22Rv1 (cell line): ENCODE measurements around the gene ZNF652.

Source experiments
- H3K27ac ChIP-seq: fragments of 450-650 bp; 2 replicates; pipeline ENCODE4 v1.5.1; 2017
- ZFX ChIP-seq: fragments of 450-650 bp; IDR thresholded peaks from 2 replicates; pipeline ENCODE4 v1.6.1; 2017; ENCODE audit warnings: antibody characterized with exemption, borderline replicate concordance
- TF ChIP-seq, protein P1 (sequence below): fragments of 450-650 bp; IDR thresholded peaks from 2 replicates; pipeline ENCODE4 v1.5.1; 2017; ENCODE audit warnings: mild to moderate bottlenecking

The ZNF652 gene

DNA sequence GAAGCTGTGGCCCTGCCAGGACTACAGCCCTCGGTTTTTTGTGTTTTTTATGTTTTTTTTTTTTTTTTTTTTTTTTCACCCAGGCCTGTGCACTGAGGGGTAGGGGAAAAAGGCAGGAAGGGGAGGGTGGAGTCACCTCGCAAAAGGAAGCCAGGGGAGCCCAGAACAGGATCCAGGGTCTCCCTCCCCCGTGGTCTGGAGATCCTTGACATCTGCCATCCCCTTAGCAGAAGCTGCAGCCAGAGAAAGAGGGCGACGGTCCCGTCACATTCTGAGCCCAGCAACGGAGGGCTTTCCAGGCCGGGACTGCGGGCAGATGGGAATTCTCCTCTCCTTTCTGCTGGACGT is 102.4 kb downstream of the ZNF652 start:
- TF ChIP-seq, protein P1, sequence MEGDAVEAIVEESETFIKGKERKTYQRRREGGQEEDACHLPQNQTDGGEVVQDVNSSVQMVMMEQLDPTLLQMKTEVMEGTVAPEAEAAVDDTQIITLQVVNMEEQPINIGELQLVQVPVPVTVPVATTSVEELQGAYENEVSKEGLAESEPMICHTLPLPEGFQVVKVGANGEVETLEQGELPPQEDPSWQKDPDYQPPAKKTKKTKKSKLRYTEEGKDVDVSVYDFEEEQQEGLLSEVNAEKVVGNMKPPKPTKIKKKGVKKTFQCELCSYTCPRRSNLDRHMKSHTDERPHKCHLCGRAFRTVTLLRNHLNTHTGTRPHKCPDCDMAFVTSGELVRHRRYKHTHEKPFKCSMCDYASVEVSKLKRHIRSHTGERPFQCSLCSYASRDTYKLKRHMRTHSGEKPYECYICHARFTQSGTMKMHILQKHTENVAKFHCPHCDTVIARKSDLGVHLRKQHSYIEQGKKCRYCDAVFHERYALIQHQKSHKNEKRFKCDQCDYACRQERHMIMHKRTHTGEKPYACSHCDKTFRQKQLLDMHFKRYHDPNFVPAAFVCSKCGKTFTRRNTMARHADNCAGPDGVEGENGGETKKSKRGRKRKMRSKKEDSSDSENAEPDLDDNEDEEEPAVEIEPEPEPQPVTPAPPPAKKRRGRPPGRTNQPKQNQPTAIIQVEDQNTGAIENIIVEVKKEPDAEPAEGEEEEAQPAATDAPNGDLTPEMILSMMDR, result no peak
- TF ChIP-seq ZFX, result no peak
- H3K27ac ChIP-seq, result no peak overlapping the region

DNA sequence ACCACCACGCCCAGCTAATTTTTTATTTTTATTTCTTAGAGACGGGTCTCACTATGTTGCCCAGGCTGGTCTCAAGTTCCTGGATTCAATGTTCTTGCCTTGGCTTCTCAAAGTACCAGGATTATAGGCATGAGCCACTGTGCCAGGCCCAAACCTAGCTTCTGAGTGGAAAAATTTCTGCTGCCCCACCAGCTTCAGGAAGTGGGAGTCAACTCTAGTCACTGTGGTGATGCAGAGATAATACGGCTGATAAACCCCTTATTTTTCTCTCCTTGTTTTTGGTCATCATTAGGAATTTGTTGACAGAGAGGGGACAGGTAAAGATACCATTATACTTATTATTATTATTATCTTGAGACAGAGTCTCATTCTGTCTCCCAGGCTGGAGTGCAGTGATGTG is 103.7 kb downstream of the ZNF652 start:
- TF ChIP-seq, protein P1, result no peak
- no peak for TF ChIP-seq ZFX
- no peak overlapping the region for H3K27ac ChIP-seq

DNA sequence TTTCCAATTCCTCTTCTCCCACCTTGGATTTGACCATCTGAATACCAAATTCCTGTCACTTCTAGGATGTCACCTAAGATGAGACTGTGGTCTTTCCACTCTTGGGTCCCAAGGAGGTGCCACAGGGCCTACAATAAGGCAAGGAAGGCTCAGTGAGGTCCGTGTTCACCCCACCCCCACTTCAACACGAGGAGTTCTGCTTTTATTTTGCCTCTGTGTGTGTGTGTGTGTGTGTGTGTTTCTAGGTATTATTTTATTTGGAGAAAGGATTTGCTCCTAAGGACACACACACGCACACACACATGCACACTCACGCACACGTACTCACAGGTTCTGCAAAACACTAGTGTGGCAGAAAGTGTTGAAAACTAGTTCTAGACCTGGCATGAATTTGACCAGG is 106.9 kb downstream of the ZNF652 start:
- no peak overlapping the region for H3K27ac ChIP-seq
- TF ChIP-seq, protein P1, result no peak
- TF ChIP-seq ZFX, result no peak

DNA sequence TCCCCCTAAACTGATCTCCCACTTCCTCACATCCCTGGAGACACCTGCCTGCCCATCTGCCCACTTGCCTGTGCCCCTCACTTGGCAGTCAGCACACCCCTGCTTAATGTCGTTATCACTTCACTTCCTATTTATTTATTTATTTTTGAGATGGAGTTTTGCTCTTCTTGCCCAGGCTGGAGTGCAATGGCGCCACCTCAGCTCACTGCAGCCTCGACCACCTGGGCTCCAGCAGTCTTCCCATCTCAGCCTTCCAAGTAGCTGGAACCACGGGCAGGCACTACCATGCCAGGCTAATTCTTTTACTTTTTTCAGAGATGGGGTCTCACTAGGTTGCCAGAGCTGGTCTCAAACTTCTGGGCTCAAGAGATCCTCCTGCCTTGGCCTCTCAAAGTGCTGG is 108.0 kb downstream of the ZNF652 start:
- TF ChIP-seq, protein P1, result peak; percentile 40
- TF ChIP-seq ZFX, result no peak
- H3K27ac ChIP-seq, result no peak overlapping the region

DNA sequence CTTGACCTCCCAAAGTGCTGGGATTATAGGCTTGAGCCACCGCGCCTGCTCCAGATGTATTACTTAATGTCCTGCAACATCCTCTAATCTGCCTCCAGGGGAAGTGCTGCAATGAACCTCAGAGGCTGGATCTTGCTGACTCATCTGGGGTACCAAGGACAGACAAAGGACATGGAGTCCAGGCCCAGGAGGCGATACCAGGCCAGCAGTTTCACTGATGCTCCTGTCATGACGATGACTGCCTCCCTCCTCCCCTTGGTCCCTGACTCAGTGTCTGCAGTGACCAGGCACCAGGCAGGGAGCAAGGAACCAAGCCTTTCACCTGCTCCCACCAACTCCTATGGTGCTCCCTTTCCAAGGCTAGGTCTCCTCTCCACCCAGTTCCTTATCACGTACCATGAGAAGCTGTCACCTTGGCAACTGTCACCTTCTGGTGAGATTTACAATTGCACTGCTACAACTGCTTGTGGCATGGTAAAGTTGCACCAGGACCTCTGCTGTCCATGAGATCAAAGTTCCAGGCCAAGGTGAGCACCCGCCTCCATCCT is 109.8 kb downstream of the ZNF652 start:
- no peak overlapping the region for H3K27ac ChIP-seq
- TF ChIP-seq, protein P1, result no peak
- no peak for TF ChIP-seq ZFX

DNA sequence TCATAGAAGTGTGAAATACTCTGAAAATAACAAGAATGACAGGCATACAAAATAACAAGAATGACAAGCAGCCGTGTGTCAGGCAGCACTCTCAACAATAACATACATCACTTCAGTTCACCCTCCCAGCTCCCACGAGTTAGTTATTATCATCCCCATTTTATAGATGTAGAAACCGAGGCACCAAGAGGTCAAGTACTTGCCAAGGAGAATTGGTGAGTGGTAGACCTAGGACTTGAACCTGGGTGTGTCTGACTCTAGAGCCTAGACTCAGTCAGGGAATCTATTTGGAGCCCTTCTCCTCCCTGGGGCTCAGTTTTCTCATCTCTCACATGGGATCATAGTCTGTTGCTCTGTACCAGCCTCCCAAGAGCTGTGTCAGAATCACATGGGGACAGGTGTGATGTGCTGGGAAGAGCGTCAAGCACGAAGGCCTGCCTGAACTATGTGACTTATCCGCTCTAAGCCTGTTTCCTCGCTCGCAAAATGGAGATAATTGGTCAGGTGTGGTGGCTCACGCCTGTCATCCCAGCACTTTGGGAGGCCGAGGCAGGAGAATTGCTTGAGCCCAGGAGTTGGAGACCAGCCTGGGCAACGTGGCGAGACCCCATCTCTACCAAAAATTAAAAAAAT is 112.0 kb downstream of the ZNF652 start:
- no peak overlapping the region for H3K27ac ChIP-seq
- TF ChIP-seq, protein P1, result no peak
- TF ChIP-seq ZFX, result no peak

DNA sequence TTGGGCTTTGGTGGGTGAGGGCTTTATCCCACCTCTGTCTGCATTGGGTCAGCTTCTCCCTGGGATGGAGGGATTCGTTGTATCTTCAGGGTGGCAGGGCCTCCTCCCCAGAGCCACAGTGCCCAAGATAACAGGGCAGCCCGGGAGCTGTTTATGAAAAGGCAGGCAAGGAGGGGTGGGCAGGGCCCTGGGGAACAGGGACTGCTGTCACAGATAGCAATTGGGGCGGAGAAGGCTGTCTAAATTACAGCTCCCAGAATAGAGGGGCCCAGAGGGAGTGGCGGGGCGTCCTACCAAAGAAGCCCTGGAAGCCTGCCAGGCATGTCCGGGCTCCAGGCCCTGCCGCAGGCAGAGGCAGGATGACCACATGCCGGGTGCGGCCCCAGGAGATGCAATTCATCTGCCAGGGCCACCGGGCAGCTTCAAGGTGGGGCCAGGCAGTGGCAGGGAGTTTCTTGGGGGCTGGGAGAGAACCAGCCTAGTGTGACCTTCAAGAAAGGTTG is 112.7 kb downstream of the ZNF652 start:
- no peak overlapping the region for H3K27ac ChIP-seq
- TF ChIP-seq, protein P1, result no peak
- TF ChIP-seq ZFX, result no peak
